ENCODE data around the gene TGFBR3.

GRCh38 chr1:91682882-91683597 is 202.9 kb downstream of the TGFBR3 start:
- TF ChIP-seq EZH2 (IDR thresholded peaks at IDR 0.05; ENCODE audit: insufficient read depth, poor library complexity, severe bottlenecking) (no peak), EZH2phosphoT487 (IDR thresholded peaks at IDR 0.05; ENCODE audit: insufficient read depth, low read depth) (no peak)

Measured in GM23248 (cell line).